Fibroblast of skin of back (primary cell): ENCODE measurements around the gene ZNF775.

Source experiments
- DNase-seq: peaks from one replicate; pipeline ENCODE4 v3.0.0-alpha.2; 2013

The ZNF775 gene

GRCh38 chr7:150402671-150403321, 23.7 kb downstream of the ZNF775 start:
- DNase-seq = no peak

DNA sequence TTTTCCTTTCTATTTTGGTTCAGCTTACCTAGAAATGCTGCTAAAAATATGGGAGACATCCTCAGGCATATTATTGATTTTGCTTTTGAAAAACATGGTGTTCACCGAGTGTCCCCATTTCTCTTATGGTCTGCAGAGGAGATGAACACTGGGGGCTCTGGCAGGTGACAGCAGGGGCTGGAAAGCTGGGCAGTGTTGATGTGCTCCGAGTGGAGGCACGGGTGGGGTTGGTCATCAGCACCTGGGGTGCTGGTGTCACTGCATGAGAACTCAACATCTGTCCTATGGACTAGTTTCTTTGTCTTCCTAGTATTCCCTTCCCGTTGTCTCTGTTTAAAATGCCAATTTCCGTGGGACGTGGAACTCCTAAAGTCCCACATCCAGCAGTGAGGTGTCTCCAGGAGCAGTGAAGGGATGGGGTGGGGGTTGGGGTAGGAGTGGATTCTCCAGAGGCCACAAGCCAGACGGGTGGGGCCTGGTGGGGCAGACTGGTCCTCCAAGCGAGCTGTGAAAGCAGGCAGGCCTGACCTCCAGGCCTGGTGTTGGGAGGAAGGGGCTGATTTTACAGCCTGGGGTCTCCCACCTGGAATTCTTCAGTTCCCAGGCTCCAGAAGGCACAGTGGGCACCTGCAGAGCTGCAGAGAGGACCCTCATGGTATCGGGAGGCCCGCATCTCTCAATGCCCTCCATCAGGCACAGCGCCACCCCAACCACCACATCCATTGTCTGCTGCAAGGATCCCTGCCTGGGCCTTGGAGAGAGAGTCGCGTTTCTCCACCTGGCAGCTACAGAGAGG, 24.4 kb downstream of the ZNF775 start:
- no peak for DNase-seq

DNA sequence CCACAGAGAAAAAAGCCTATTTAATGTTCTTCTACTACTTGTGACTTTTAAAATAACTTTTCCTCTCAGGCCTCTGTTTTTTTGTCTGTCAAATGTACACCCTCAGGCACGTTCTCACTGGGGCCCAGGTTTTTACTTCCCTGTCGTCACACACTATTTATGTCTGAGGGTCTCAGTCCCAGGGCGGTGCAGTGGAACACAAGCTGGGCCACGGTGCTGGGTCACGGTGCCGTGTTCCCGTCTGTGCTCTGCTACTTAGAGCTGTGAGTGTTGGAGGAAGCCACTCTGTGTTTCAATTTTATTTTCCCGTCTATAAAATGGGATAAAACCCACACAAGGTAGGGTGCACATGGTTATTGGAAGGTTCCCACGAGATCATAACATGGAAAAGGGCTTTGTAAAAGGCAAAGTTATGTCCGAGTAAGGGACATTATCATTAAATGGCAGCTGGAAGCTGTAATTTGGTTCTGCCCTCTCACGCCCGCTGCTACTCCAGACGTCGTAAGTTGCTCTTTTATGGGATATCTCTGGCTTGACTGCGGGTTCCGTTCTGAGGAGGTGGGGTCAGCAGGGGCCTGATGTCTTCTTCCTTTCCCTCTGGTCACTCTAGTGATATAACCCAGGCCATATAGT, 25.2 kb downstream of the ZNF775 start:
- DNase-seq = peak; percentile 15

DNA sequence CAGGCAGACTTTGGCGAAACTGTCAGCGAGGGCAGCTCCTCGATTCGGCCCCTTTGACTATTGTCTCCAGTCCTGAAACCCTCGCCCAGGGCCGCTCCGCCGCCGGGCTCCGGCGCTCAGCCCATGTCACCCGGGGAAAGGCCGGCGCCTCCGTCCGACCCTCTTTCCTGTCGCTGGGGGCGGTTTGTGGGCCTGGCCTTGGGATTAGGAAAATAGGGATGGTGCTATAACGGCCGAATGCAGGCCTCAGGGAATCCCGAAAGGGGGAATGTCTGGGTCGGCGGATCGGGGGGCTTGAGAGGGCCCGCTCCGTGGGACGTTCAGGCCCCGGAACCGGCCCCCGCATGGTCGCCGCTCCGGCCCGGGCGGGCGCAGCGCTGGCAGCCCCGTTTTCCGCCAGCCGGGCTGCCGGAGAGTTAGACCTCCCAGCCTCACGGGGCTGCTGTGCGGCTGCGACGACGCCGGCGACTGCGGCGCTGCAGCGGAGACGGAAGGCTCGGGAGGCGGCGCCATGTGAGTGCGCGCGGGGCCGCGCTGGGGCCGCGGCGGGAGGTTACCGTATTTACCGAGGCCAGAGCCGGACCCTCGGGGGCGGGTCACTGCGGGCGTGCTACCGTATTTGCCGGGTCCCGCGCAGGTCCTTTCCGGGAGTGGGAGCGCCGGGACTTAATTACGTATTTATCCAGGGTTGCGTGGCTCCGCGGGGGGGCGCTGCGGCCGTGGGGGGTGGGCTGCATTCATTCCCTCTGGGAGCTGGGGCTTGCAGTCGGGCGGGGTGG, 25.9 kb downstream of the ZNF775 start:
- DNase-seq = peak; percentile 89

- no peak for DNase-seq
These were observed 26.6 kb downstream of the ZNF775 start for GRCh38 chr7:150405584-150406311.

DNA sequence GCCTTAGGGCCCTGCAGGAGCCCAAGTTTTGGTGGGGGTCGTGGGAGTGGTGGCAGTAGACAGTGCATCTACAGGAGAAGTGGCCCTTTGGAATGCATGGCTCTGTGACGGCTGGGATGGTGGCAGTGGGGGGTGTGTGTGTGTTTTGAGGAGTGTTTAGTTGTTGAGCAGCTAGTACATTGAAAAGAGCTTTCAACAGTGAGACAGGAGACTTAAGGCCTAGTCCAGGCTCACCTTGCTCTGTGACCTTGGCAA, 27.1 kb downstream of the ZNF775 start:
- no peak for DNase-seq

DNA sequence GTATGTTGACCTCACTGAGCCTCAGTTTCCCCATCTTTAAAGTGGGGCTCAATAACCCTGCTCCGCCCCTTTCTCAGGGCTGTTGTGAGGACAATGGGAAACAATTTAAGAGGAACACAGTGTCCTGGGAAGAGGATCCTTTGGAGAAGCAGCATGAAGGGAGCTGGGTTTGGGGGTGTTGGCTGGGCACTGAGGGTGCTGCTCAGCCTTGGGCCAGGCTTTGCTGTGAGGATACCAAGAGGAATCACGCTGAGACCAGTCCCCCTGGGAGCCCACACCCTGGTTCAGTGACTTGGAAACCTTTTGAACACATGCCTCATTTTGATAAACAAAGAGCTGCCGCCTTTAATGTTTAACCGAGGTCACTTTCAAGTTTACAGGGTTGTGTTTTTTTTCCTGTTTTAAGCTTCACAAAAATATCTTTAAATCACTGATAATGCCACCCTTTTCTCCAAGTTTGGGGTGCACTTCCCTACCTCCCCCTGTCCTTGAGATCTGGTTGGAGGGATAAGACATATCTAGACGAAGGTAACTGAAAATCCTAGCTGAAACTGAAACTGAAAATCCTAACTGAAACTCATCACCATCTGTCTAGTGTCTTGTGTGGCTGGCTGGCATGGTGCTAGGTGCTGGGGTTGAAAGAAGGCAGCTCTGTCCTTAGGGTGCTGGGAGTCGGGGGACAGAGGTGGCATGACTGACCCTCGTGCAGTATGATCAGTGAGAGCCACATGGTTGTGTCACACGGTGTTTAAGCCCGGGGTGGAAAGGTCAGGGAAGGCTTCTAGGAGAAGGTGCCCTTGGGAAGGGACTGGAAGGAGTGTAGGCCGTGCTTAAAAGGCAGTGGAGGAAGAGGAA, 27.7 kb downstream of the ZNF775 start:
- no peak for DNase-seq

- no peak for DNase-seq
These were observed 28.7 kb downstream of the ZNF775 start for GRCh38 chr7:150407588-150408392.

DNA sequence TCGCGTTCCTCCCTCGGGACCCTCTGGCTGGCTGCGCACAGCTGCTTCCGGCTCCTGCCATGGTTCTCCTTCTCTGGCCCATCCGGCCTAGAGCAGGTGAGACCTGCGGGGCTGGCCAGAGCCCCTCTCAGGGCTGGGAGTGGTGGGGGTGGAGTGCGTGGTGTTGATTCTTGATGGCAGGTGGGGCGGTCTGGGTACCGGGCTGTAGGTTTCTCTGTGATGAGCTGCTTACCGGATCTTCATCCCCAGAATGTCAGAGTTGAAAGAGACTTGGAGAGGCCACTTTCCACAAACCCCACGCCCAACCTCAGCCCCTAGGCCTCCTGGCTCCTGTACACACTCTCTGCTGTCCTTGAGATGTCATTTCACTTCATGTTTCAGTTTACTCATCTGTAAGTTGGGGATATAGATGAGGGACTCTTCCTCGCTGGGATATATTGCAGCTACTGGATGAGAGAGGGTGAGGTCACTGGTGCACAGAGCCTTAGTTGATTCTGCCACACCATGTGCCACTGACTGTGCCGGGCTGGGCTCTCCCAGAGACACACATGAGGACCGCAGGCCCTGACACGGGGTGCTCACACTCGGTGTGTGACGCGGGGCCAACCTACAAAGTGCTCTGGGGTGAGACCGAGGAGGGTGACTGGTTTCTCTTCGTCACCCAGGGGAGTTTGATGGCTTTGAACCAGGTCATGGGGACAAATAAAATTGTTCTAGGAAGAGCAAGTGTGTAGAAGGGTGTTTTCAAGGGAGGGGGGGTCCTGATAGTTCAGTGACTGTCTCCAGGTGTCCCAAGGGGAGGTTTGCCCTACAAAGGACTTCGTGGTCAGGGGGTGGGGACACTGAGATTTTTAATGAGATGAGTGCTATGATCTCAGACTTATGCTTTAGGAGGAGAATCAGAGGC, 29.5 kb downstream of the ZNF775 start:
- DNase-seq = no peak

DNA sequence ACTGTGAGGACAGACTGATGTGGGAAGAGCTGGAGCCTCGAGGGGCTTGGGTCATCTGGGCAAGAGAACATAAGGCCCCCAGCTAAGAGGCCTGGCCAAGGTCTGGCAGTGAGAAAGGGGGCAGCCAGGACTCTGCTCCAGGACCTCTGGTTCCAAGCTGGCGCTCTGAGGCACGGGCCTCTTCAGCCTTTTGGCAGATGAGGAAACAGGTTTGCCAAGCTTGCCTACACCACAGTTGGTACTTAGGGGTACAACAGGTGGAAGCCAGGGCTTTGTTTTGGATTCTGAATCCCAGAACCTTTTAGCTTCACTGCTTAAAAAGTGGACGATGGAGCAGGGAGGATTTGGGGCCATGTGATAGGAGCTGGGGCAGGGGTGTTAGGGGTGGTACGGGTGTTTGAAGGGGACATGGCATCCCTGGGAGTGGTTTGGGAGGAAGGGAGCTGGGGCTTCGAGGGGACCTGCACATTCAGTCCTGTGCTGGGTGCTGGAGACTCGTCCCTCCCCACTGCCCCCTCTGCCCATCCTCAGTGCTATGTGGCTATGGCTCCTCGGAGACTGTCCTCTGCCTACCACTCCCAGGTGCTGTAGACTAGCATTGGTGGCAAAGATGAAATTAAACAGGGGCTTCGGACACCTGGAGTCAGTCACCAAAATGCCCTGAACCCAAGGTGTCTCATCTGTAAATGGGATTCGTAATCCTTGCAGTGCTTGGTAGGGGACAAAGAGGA, 30.3 kb downstream of the ZNF775 start:
- DNase-seq = no peak

DNA sequence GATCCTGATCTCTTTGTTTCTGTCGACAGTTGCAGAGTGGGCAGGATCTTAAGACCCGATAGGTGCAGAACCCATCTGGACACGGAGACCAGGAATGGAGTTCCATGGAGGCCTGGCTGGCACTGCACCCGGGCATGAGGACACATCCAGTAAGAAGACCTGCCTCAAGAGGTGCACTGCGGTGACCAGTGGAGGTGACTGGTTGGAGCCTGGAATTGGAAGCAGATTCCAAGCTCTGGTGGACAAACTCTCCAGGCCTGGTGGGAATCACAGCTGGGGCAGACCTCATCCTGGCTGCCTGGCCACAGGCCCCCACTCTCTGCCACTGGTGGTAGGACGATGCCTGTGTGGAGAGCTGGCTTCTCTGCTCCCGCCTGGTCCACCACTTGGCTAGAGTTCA, 31.0 kb downstream of the ZNF775 start:
- no peak for DNase-seq

GRCh38 chr7:150410680-150411346, 31.7 kb downstream of the ZNF775 start:
- DNase-seq = no peak

DNA sequence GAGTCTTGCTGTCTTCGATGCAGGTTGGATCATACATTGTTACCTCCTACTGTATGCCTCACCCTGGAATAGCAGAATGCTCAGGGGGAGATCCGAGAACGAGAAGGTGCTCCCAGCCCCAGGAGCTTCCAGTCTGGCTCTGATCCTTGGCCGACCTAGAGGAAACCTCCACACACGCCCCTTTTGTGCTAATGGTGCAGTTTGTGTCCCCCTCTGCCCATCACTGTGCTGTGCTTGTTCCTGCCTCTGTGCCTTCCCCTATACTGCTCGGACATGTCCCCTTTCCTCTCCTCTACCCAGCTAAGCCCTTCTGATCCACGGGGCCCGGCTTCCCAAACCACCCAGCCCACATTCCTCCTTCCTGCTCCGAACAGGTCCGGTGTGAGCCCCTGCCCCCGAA, 32.5 kb downstream of the ZNF775 start:
- no peak for DNase-seq

- no peak for DNase-seq
These were observed 32.9 kb downstream of the ZNF775 start for GRCh38 chr7:150412016-150412415.

GRCh38 chr7:150412518-150413488, 33.7 kb downstream of the ZNF775 start:
- DNase-seq = no peak

GRCh38 chr7:150413640-150414081, 34.5 kb downstream of the ZNF775 start:
- peak; percentile 36 for DNase-seq
